Epidermal melanocyte (primary cell): ENCODE data around the gene MPI.
"Not testable (repeated sequence)": the region's sequence is repeated elsewhere in the genome, so short reads cannot be mapped to it uniquely, and the experiment has no call there.

Experiments
- DNase-seq: peaks from one replicate; pipeline ENCODE4 v3.0.0; 2011; ENCODE audit warnings: low spot score; ENCODE audit not compliant: insufficient read length

MPI gene

GRCh38 chr15:74928771-74929198 lies 38.9 kb downstream of the MPI start:
- DNase-seq, result no peak

DNA sequence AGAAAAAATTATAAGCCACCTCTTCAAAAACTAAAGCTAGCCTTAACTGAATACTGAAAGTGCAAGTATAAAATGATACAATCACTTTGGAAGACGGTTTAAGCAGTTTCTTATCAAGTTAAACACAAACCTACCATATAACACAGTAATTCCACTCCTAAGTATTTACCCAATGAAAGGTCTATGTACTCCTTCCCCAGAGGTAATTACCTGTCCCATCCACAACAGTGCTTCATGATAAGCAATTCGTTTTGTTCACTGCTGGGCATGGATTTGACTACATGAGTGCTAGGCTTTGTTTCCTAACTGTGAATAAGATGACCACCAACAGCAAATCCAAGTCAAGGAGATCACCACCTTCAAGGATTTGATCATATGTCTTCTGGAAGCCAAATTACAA lies 43.7 kb downstream of the MPI start:
- no peak for DNase-seq

DNA sequence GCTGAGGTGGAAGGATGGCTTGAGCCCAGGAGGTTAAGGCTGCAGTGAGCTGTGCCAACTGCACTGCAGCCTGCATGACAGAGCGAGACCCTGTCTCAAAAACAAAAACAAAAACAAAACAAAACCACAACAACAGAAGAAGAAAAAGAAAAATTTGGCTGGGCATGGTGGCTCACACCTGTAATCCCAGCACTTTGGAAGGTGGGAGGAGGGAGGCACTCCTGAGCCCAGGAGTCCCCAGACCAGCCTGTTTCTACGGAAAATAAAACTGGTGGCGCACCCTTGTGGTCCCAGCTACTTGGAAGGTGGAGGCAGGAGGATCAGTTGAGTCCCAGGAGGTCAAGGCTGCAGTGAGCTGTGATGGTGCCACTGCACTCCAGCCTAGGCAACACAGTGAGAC lies 45.4 kb downstream of the MPI start:
- DNase-seq, result not testable (repeated sequence)

DNA sequence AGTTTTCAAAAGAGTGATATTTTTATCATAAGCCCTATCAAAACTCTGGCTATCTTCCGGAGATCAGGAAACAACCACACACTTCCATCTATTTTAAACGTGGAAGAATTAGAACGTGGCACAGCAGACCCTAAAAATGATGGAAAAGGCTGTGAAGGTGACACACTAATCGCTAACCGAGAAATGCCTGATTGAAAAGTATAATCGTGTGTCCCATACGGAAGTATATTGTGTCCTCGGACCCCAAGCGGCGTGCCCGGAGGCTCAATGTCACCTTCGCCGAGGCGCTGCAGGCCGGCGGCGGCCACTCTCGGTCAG lies 47.4 kb downstream of the MPI start:
- no peak for DNase-seq

DNA sequence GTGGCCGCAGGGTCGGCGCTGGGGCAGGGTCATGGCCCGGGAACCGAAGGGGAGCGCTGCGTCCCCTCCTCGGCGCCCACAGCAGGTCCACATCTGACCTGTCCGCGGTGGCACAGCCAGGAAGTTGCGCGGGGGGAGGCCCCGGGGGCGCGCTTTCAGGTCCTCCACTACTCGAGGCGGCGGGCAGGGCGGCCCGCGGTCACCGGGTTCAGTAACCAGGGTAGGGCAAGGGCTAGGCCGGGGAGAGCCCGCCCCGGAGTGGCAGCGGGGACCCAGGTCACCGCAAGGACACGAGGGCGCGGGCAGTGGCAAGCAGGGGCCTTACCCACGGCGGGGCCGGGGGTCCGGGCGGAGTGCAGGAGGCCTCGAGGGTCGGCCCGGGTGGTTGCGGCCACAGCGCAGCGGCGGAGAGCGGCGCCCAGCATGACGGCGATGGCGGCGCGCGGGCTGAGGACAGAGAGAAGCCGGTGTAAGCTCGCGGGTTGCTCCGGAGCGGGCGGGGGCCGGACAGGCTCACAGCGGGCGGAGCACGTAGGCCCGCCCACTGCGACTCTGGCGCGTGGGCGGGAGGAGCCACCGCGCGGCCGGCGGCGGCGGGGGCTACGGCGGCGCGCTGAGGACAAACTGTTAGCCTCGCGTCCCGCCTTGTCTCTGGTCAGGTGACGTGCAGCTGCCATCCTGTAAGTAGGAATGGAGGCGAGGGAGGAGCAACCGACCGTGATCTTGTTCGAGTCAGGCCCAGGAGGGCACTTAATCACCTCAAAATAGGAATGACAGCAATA lies 47.9 kb downstream of the MPI start, which contains the start of gene COX5A:
COX5A (minus strand) TSS at position 484 of the 782 bp plus-strand sequence; CDS start at position 425, 59 bp downstream.
- peak; percentile 70 for DNase-seq

GRCh38 chr15:74950078-74950908 lies 60.5 kb downstream of the MPI start:
- peak; percentile 69 for DNase-seq

DNA sequence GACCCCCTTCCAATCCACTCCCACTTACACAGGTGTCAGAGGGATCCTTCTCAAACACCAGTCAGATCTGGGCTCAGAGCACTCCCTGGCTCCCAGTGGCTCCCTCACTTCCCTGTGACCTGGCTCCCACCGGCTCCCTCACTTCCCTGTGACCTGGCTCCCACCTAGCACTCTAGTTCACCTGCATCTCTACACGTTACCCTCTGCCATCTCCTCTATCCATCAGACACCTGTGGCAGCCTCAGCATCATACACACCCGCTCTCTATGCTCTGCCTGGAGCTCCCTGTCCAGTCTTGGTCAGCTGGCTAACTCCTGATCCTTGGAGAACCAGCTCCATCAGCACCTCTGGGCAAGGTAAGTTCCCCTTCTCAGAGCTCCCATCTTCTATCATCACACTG lies 61.2 kb downstream of the MPI start:
- no peak for DNase-seq
